ENCODE results near the gene PSMD1.

DNA sequence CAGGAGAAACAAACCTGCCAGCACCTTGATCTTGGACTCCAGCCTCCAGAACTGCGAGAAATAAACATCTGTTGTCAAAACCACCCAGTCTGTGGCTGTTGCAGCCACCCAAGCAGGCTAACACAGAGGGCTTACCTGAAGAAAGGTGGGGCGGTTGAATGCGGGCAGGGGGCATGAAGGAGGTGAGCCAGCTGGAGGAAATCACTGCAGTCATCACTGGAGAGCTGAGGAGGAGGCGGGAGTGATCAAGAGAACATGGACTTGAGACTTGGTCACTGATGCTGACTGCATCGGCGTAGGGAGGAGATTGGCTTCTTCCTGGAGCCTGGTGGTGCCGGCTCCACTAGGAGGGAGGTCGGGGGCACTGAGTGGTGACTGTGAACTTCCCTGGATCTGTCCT is 127.2 kb downstream of the PSMD1 start:
- TF ChIP-seq OSR1 (CRISPR knock-in tag; IDR thresholded peaks at IDR 0.05) (no peak), CSDC2 (CRISPR knock-in tag; IDR thresholded peaks at IDR 0.05) (no peak), SNAI2 (CRISPR knock-in tag; IDR thresholded peaks at IDR 0.05) (no peak), CREB5 (CRISPR knock-in tag; IDR thresholded peaks at IDR 0.05; ENCODE audit: low read depth) (no peak), ZFP30 (CRISPR knock-in tag; IDR thresholded peaks at IDR 0.05) (no peak), PPARA (CRISPR knock-in tag; IDR thresholded peaks at IDR 0.05; ENCODE audit: borderline replicate concordance) (no peak), BACH2 (CRISPR knock-in tag; IDR thresholded peaks at IDR 0.05; ENCODE audit: borderline replicate concordance) (no peak), ESRRG (CRISPR knock-in tag; IDR thresholded peaks at IDR 0.05) (no peak), ARNTL (CRISPR knock-in tag; IDR thresholded peaks at IDR 0.05; ENCODE audit: borderline replicate concordance, low read depth) (no peak), RARB (CRISPR knock-in tag; IDR thresholded peaks at IDR 0.05) (no peak), ZFP3 (CRISPR knock-in tag; IDR thresholded peaks at IDR 0.05) (no peak)
- TF ChIP-seq, protein P1, sequence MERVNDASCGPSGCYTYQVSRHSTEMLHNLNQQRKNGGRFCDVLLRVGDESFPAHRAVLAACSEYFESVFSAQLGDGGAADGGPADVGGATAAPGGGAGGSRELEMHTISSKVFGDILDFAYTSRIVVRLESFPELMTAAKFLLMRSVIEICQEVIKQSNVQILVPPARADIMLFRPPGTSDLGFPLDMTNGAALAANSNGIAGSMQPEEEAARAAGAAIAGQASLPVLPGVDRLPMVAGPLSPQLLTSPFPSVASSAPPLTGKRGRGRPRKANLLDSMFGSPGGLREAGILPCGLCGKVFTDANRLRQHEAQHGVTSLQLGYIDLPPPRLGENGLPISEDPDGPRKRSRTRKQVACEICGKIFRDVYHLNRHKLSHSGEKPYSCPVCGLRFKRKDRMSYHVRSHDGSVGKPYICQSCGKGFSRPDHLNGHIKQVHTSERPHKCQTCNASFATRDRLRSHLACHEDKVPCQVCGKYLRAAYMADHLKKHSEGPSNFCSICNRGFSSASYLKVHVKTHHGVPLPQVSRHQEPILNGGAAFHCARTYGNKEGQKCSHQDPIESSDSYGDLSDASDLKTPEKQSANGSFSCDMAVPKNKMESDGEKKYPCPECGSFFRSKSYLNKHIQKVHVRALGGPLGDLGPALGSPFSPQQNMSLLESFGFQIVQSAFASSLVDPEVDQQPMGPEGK (CRISPR knock-in tag; IDR thresholded peaks at IDR 0.05; ENCODE audit: borderline replicate concordance) = no peak
- TF ChIP-seq, protein P2, sequence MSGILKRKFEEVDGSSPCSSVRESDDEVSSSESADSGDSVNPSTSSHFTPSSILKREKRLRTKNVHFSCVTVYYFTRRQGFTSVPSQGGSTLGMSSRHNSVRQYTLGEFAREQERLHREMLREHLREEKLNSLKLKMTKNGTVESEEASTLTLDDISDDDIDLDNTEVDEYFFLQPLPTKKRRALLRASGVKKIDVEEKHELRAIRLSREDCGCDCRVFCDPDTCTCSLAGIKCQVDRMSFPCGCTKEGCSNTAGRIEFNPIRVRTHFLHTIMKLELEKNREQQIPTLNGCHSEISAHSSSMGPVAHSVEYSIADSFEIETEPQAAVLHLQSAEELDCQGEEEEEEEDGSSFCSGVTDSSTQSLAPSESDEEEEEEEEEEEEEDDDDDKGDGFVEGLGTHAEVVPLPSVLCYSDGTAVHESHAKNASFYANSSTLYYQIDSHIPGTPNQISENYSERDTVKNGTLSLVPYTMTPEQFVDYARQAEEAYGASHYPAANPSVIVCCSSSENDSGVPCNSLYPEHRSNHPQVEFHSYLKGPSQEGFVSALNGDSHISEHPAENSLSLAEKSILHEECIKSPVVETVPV (CRISPR knock-in tag; IDR thresholded peaks at IDR 0.05) = no peak
